ENCODE data around the gene XXYLT1.

- TF ChIP-seq CTCF (IDR thresholded peaks at IDR 0.05) (no peak), POLR2A (IDR thresholded peaks at IDR 0.05) (no peak)
These were observed 76.3 kb downstream of the XXYLT1 start for GRCh38 chr3:195194559-195195206.
